Suprapubic skin (tissue), 4 donors: ENCODE data around the gene SSX4.
"Not testable (repeated sequence)": the region's sequence is repeated elsewhere in the genome, so short reads cannot be mapped to it uniquely, and the experiment has no call there.

Source experiments
- POLR2A ChIP-seq, 2 donors: fragments of 450-650 bp; IDR thresholded peaks; one replicate each; pipeline ENCODE4 v1.6.1; 2017; ENCODE audit warnings: antibody characterized with exemption in 2 of 2, mild to moderate bottlenecking in 2 of 2, moderate library complexity in 2 of 2
- POLR2AphosphoS5 ChIP-seq, 3 donors: sonication (generic); formaldehyde crosslinking; IDR thresholded peaks; one replicate each; pipeline ENCODE4 v1.6.1; 2017; ENCODE audit warnings: antibody characterized with exemption in 3 of 3
- TF ChIP-seq, protein P1 (sequence below), 2 donors: fragments of 200-600 bp in 1 of 2; fragments of 450-650 bp in 1 of 2; sonication (generic) in 1 of 2; IDR thresholded peaks; one replicate each; pipeline ENCODE4 v1.5.1; 2016 to 2019; ENCODE audit warnings: antibody characterized with exemption in 2 of 2, mild to moderate bottlenecking in 1 of 2, moderate library complexity in 1 of 2

- TF ChIP-seq POLR2A, POLR2AphosphoS5 (IDR thresholded peaks at IDR 0.05): not testable (repeated sequence)
- TF ChIP-seq, protein P1, sequence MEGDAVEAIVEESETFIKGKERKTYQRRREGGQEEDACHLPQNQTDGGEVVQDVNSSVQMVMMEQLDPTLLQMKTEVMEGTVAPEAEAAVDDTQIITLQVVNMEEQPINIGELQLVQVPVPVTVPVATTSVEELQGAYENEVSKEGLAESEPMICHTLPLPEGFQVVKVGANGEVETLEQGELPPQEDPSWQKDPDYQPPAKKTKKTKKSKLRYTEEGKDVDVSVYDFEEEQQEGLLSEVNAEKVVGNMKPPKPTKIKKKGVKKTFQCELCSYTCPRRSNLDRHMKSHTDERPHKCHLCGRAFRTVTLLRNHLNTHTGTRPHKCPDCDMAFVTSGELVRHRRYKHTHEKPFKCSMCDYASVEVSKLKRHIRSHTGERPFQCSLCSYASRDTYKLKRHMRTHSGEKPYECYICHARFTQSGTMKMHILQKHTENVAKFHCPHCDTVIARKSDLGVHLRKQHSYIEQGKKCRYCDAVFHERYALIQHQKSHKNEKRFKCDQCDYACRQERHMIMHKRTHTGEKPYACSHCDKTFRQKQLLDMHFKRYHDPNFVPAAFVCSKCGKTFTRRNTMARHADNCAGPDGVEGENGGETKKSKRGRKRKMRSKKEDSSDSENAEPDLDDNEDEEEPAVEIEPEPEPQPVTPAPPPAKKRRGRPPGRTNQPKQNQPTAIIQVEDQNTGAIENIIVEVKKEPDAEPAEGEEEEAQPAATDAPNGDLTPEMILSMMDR (IDR thresholded peaks at IDR 0.05), result not testable (repeated sequence)
Observed at GRCh38 chrX:48433713-48434112, 50.4 kb downstream of the SSX4 start.
